Urothelium cell line (cell line): ENCODE measurements around the gene APBA2.

ENCODE experiments used
- DNase-seq: peaks from one replicate; pipeline ENCODE4 v3.0.0; 2011; ENCODE audit warnings: low spot score, mixed read lengths
- FAIRE-seq: peaks from 2 replicates; lab custom pipeline; 2011; peaks lifted over from hg19 to GRCh38; lab: Jason Lieb, UNC

Gene APBA2

GRCh38 chr15:28992336-28992864, 106.6 kb downstream of the APBA2 start:
- FAIRE-seq (no peak), DNase-seq (no peak)

GRCh38 chr15:28993051-28993719, 107.4 kb downstream of the APBA2 start:
- DNase-seq (no peak), FAIRE-seq (no peak)

GRCh38 chr15:28993720-28994053, 107.9 kb downstream of the APBA2 start:
- DNase-seq (no peak), FAIRE-seq (no peak)

- FAIRE-seq, result no peak
These were observed 108.5 kb downstream of the APBA2 start for GRCh38 chr15:28994142-28994830.

GRCh38 chr15:28994831-28995596, 109.2 kb downstream of the APBA2 start:
- FAIRE-seq (no peak), DNase-seq (no peak)

More at GRCh38 chr15:28994142-28994830, 108.5 kb downstream of the APBA2 start:
- no peak for DNase-seq

GRCh38 chr15:28995705-28996104, 109.9 kb downstream of the APBA2 start:
- FAIRE-seq (no peak), DNase-seq (no peak)

- DNase-seq, result no peak
- no peak for FAIRE-seq
These were observed 110.5 kb downstream of the APBA2 start for GRCh38 chr15:28996289-28996688.

GRCh38 chr15:28996953-28997352, 111.2 kb downstream of the APBA2 start:
- DNase-seq, result no peak
- no peak for FAIRE-seq

GRCh38 chr15:28997791-28998190, 112.0 kb downstream of the APBA2 start:
- FAIRE-seq (no peak), DNase-seq (no peak)

GRCh38 chr15:28998511-28998910, 112.7 kb downstream of the APBA2 start:
- no peak for FAIRE-seq
- no peak for DNase-seq

GRCh38 chr15:29003191-29003839, 117.5 kb downstream of the APBA2 start:
- DNase-seq (no peak), FAIRE-seq (no peak)

GRCh38 chr15:29003840-29004233, 118.1 kb downstream of the APBA2 start:
- no peak for FAIRE-seq
- DNase-seq, result no peak

- FAIRE-seq (no peak), DNase-seq (no peak)
These were observed 120.2 kb downstream of the APBA2 start for GRCh38 chr15:29005931-29006330.

GRCh38 chr15:29008846-29009245, 123.1 kb downstream of the APBA2 start:
- no peak for DNase-seq
- FAIRE-seq, result no peak

GRCh38 chr15:29012097-29012496, 126.3 kb downstream of the APBA2 start:
- no peak for FAIRE-seq
- no peak for DNase-seq

- FAIRE-seq, result no peak
- no peak for DNase-seq
These were observed 128.7 kb downstream of the APBA2 start for GRCh38 chr15:29014493-29014892.

GRCh38 chr15:29016518-29016917, 130.7 kb downstream of the APBA2 start:
- FAIRE-seq (no peak), DNase-seq (no peak)

- FAIRE-seq, result no peak
- no peak for DNase-seq
These were observed 132.5 kb downstream of the APBA2 start for GRCh38 chr15:29018120-29018805.

- FAIRE-seq (no peak), DNase-seq (no peak)
These were observed 133.5 kb downstream of the APBA2 start for GRCh38 chr15:29018995-29019976.
